K562 (cell line): ENCODE data around the gene RNF40. TPM values are rescaled to one million over a fixed set of nuclear protein-coding genes. Genes with fewer than 3 reads are reported as not detected.

Experiments used
- ATF7 ChIP-seq: fragments of 450-650 bp; IDR thresholded peaks from 2 replicates; pipeline ENCODE4 v1.7.1; 2014; ENCODE audit warnings: mild to moderate bottlenecking, moderate library complexity
- BMI1 ChIP-seq: fragments of 150-350 bp; IDR thresholded peaks from 2 replicates; pipeline ENCODE4 v1.6.1; 2014; ENCODE audit warnings: low read length
- CBX3 ChIP-seq, 2 experiments: IDR thresholded peaks; 1 replicate in 1 of 2; 2 replicates in 1 of 2; pipeline ENCODE4 v1.6.1; 2012; ENCODE audit warnings: inconsistent platforms in 2 of 2, low read length in 2 of 2, borderline replicate concordance in 1 of 2, control low read depth in 1 of 2
- CREBBP ChIP-seq: IDR thresholded peaks from one replicate; pipeline ENCODE4 v1.6.1; 2012; ENCODE audit warnings: low read depth, mild to moderate bottlenecking, control low read depth, inconsistent platforms, low read length
- E2F6 ChIP-seq, 2 experiments: IDR thresholded peaks; 2 replicates each; pipeline ENCODE4 v1.6.1; 2011; ENCODE audit warnings: borderline replicate concordance in 1 of 2, control low read depth in 1 of 2, low read depth in 1 of 2, low read length in 1 of 2, mild to moderate bottlenecking in 1 of 2, mixed read lengths in 1 of 2, moderate library complexity in 1 of 2; ENCODE audit not compliant: insufficient read depth in 1 of 2, insufficient read length in 1 of 2, poor library complexity in 1 of 2, severe bottlenecking in 1 of 2; ENCODE audit errors: extremely low read depth in 1 of 2
- EGR1 ChIP-seq: fragments of 450-650 bp; conservative IDR thresholded peaks from 2 replicates; pipeline ENCODE4 v1.6.1; 2017; ENCODE audit warnings: mild to moderate bottlenecking
- EP400 ChIP-seq: fragments of 450-650 bp; IDR thresholded peaks from 2 replicates; pipeline ENCODE4 v1.6.1; 2017; ENCODE audit warnings: antibody characterized with exemption, mild to moderate bottlenecking, moderate library complexity
- NCOA6 ChIP-seq: fragments of 450-650 bp; IDR thresholded peaks from 2 replicates; pipeline ENCODE4 v1.6.1; 2017; ENCODE audit warnings: mild to moderate bottlenecking
- PPARD ChIP-seq: fragments of 250-450 bp; sonication (Bioruptor Pico); IDR thresholded peaks from 2 replicates; pipeline ENCODE4 v1.8.0; 2022; ENCODE audit warnings: inconsistent platforms, mild to moderate bottlenecking, moderate library complexity
- PRPF4 ChIP-seq: fragments of 200-400 bp; formaldehyde crosslinking; IDR thresholded peaks from one replicate; pipeline ENCODE4 v1.6.1; 2017; ENCODE audit warnings: low read length, low read depth, mild to moderate bottlenecking; ENCODE audit not compliant: insufficient read depth, poor library complexity, severe bottlenecking
- RUNX1 ChIP-seq: sonication (generic); IDR thresholded peaks from 2 replicates; pipeline ENCODE4 v1.6.1; 2016; ENCODE audit warnings: antibody characterized with exemption, low read depth
- SAP30 ChIP-seq: fragments of 200-600 bp; sonication (generic); IDR thresholded peaks from 2 replicates; pipeline ENCODE4 v1.6.1; 2012; ENCODE audit warnings: borderline replicate concordance, low read depth, mild to moderate bottlenecking, moderate library complexity, low read length, control low read depth, inconsistent platforms; ENCODE audit not compliant: insufficient read depth, poor library complexity, severe bottlenecking
- SMARCB1 ChIP-seq: IDR thresholded peaks from 2 replicates; pipeline ENCODE4 v1.6.1; 2011; ENCODE audit warnings: improper control_type of control experiment, low read depth; ENCODE audit not compliant: insufficient read length
- SP1 ChIP-seq: sonication (generic); formaldehyde crosslinking; IDR thresholded peaks from 2 replicates; pipeline ENCODE4 v1.8.1; 2022; ENCODE audit warnings: mild to moderate bottlenecking, missing genetic modification reagents
- TARDBP ChIP-seq: fragments of 450-650 bp; IDR thresholded peaks from 2 replicates; pipeline ENCODE4 v1.6.1; 2016
- XRCC3 ChIP-seq: fragments of 450-650 bp; IDR thresholded peaks from 2 replicates; pipeline ENCODE4 v1.6.1; 2017; ENCODE audit warnings: mild to moderate bottlenecking, moderate library complexity
- ZBTB11 ChIP-seq, 3 experiments: fragments of 200-800 bp in 1 of 3; fragments of 250-450 bp in 1 of 3; fragments of 450-650 bp in 1 of 3; sonication (Bioruptor Pico) in 1 of 3; sonication (Bioruptor generic) in 1 of 3; formaldehyde crosslinking in 1 of 3; IDR thresholded peaks; 2 replicates each; pipeline versions ENCODE4 v1.6.1 to v1.8.0; 2016 to 2022; ENCODE audit warnings: mild to moderate bottlenecking in 2 of 3, missing genetic modification characterization in 2 of 3, missing compliant biosample characterization in 1 of 3, moderate library complexity in 1 of 3
- ZBTB43 ChIP-seq: sonication (generic); formaldehyde crosslinking; IDR thresholded peaks from 2 replicates; pipeline ENCODE4 v1.8.0; 2023; ENCODE audit warnings: mild to moderate bottlenecking, missing genetic modification reagents
- ZFX ChIP-seq: sonication (generic); formaldehyde crosslinking; IDR thresholded peaks from 2 replicates; pipeline ENCODE4 v1.8.0; 2022; ENCODE audit warnings: mild to moderate bottlenecking, missing genetic modification reagents, moderate library complexity
- ZNF140 ChIP-seq: fragments of 250-450 bp; sonication (Bioruptor Pico); IDR thresholded peaks from 2 replicates; pipeline ENCODE4 v1.8.0; 2021; ENCODE audit warnings: moderate library complexity, mild to moderate bottlenecking, inconsistent platforms
- ZNF146 ChIP-seq: IDR thresholded peaks from one replicate; pipeline ENCODE4 v1.6.1; 2018; ENCODE audit warnings: missing compliant biosample characterization; ENCODE audit not compliant: unreplicated experiment
- polyA plus RNA-seq, 8 experiments: library from polyadenylated mRNA; depleted of rRNA in 4 of 8; stranded (reverse) in 5 of 8; unstranded in 3 of 8; fragments of >200 nt; fragmentation: Nextera tagmentation in 2 of 8; fragmentation: Illumina TruSeq in 1 of 8; extraction: Ambion mirVana in 2 of 8; extraction: Trizol in 1 of 8; gene quantifications; 2 replicates each; pipeline versions ENCODE4 v1.2.1 to v1.2.3, GENCODE V29; 2011 to 2014; ENCODE audit warnings: inconsistent platforms in 1 of 8, missing spikeins in 1 of 8
- total RNA-seq, 7 experiments: library from RNA; depleted of rRNA in 6 of 7; stranded (reverse); fragments of >200 nt in 6 of 7; fragmentation: Illumina TruSeq in 2 of 7; extraction: Trizol in 2 of 7; gene quantifications; 2 replicates each; pipeline versions ENCODE4 v1.2.1 to v1.2.3, GENCODE V29; 2011 to 2021; ENCODE audit warnings: low replicate concordance in 1 of 7

RNF40 gene
- total and polyA plus RNA-seq, 9 of the 15 experiments (the other 6 are each of a cell fraction or from before 2014, with no cell fraction given): 6.2 to 129 (median 81.5) TPM

GRCh38 chr16:30775392-30776188 is 13.5 kb downstream of the RNF40 start (continued):
- peak in 2 of 3 experiments; percentile 24 to 89; a peak in 3 of 6 replicates for TF ChIP-seq ZBTB11 (CRISPR knock-in tag; IDR thresholded peaks at IDR 0.05)
- no peak for TF ChIP-seq NCOA6
- no peak for TF ChIP-seq XRCC3
- TF ChIP-seq ZBTB43 (CRISPR knock-in tag): no peak
- no peak for TF ChIP-seq ZNF140
- no peak for TF ChIP-seq CREBBP
- TF ChIP-seq TARDBP: peak; percentile 26; the same call in 1 of the 2 replicates
- TF ChIP-seq ZFX (CRISPR knock-in tag): peak; percentile 92
- TF ChIP-seq EGR1: no peak
- TF ChIP-seq BMI1: no peak
- TF ChIP-seq SMARCB1: no peak
- peak; percentile 97 for TF ChIP-seq EP400
- no peak for TF ChIP-seq ZNF146
- peak; percentile 67 for TF ChIP-seq PRPF4
- TF ChIP-seq E2F6 (IDR thresholded peaks at IDR 0.05; ENCODE audit: borderline replicate concordance in 1 of 2, extremely low read depth in 1 of 2, insufficient read depth in 1 of 2, insufficient read length in 1 of 2, low read depth in 1 of 2, low read length in 1 of 2, poor library complexity in 1 of 2, severe bottlenecking in 1 of 2): peak; percentile 81 to 87
- 0 out of 2 replicates have a peak, but pooled peaks have one; percentile 74 for TF ChIP-seq RUNX1
- TF ChIP-seq SAP30: peak; percentile 83
- no peak for TF ChIP-seq PPARD
- TF ChIP-seq CBX3 (IDR thresholded peaks at IDR 0.05; ENCODE audit: borderline replicate concordance in 1 of 2, low read length in 2 of 2): no peak; a peak in 1 of 3 replicates
- TF ChIP-seq ATF7: peak; percentile 85
- TF ChIP-seq SP1 (CRISPR knock-in tag): peak; percentile 65
